Urinary bladder (tissue), 4 donors: ENCODE results near the gene ZBTB46. TPM values are rescaled to one million over a fixed set of nuclear protein-coding genes. Genes with fewer than 3 reads are reported as not detected.
"Not testable (repeated sequence)": the region's sequence is repeated elsewhere in the genome, so short reads cannot be mapped to it uniquely, and the experiment has no call there.

Source experiments
- DNase-seq: peaks from one replicate; pipeline ENCODE4 v3.0.0-alpha.2; 2015; ENCODE audit errors: extremely low spot score
- H3K27ac ChIP-seq: one replicate; pipeline ENCODE4 v1.5.1; 2013; ENCODE audit warnings: low read depth, mild to moderate bottlenecking, moderate library complexity
- H3K36me3 ChIP-seq: one replicate; pipeline ENCODE4 v1.6.1; 2013; ENCODE audit warnings: mild to moderate bottlenecking, moderate library complexity; ENCODE audit not compliant: insufficient read depth
- H3K4me1 ChIP-seq: one replicate; pipeline ENCODE4 v1.6.1; 2013; ENCODE audit warnings: mild to moderate bottlenecking, moderate library complexity; ENCODE audit not compliant: insufficient read depth
- H3K4me3 ChIP-seq: one replicate; pipeline ENCODE4 v1.5.1; 2013; ENCODE audit warnings: low read depth, low read length
- WGBS: extraction: QIAGEN DNeasy Blood & Tissue Kit; methylation state at CpG from one replicate; pipeline ENCODE4 v1.1.7; 2013; 5-methylcytosine and 5-hydroxymethylcytosine counted together
- polyA plus RNA-seq: library from polyadenylated mRNA; stranded (reverse); fragments of 200-250 nt; gene quantifications from one replicate; pipeline ENCODE4 v1.2.3, GENCODE V29; 2013
- total RNA-seq: library from RNA; depleted of rRNA; stranded (reverse); fragments of >200 nt; gene quantifications from one replicate; pipeline ENCODE4 v1.2.3, GENCODE V29; 2014
- donor health status: healthy with polysubstance abuse.
- donor health status: healthy.

The ZBTB46 gene
- total and polyA plus RNA-seq, 2 donors, result 6.7 to 10.6 TPM

DNA sequence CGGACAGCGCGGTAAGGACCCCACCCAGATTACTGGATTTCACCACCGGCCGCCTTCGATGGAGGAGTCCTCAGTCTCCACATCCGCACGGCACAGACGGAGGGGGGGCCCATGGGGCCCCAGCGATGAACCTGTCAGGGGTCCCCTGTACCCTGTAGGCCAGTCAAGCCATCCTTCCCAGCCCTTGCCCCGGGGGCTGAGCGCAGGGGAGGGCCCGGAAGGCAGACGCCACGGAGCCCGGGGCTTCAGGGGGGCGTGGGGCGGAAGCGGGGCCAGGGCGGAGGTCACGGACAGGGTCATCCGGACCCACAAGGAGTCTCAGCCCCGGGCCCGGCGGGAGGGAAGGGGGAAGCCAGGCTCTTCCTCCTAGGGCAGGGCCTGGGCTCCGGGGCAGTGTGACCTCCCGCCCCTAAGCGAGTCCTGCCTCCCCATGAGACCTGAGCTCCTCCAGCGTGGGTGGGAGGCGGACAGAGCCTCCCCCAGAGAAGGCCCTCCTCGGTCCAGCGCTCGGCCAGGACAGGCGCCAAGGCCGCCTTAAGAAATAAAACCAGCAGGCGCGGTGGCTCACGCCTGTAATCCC lies 22.8 kb downstream of the ZBTB46 start:
- Histone ChIP-seq H3K27ac (no peak overlapping the region), H3K36me3 (no peaks in the 10 kb centered on the region), H3K4me3 (no peak overlapping the region), H3K4me1 (no peaks in the 10 kb centered on the region)
- 94% methylated on average over 38 of the region's 38 CpGs for WGBS
- DNase-seq, result no peak

GRCh38 chr20:63807654-63808053 lies 23.4 kb downstream of the ZBTB46 start:
- Histone ChIP-seq H3K4me3 (no peak overlapping the region), H3K4me1 (no peaks in the 10 kb centered on the region), H3K27ac (no peak overlapping the region), H3K36me3 (no peaks in the 10 kb centered on the region)
- 97% methylated on average over 23 of the region's 23 CpGs for WGBS
- DNase-seq, result no peak

DNA sequence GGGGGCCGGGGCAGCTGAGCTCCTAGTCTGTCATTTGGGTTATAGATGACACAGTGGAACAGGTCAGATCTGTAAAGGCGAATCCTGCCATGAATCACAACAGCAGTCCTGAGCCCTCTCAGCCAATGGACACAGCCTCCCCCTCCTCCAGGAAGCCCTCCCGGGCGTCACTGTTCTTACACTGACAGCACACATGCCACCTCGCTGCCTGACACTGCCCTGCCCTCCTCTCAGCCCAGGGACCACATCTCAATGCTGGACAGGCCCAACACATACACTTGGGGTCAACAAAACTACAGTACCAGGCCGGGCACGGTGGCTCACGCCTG lies 26.8 kb downstream of the ZBTB46 start:
- Histone ChIP-seq H3K4me3 (no peak overlapping the region), H3K27ac (no peak overlapping the region), H3K36me3 (no peaks in the 10 kb centered on the region), H3K4me1 (no peaks in the 10 kb centered on the region)
- no peak for DNase-seq
- 92% methylated on average over 8 of the region's 8 CpGs for WGBS

DNA sequence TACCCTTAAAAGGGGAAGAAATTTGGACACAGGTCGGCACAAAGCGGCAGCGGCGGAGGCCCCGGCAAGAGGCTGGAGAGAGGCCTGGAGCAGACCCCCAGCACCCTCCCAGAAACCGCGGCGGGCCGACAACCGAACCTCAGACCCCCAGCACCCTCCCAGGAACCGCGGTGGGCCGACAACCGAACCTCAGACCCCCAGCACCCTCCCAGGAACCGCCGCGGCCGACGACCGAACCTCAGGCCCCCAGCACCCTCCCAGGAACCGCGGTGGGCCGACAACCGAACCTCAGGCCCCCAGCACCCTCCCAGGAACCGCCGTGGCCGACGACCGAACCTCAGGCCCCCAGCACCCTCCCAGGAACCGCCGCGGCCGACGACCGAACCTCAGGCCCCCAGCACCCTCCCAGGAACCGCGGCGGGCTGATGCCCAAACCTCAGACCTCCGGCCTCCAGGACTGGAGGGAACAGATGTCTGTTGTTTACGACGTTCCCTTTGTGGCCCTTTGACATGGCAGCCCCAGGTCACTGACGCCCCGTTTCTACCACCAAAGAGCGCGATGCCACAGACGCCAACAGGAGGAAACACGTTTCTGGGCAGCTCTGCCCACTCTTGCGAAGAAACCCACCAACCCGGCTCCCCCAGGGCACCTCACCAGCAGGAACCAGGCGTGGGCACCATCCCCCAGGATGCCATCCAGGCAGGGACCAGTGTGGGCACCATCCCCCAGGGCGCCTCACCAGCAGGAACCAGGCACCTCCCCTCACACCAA lies 28.4 kb downstream of the ZBTB46 start:
- Histone ChIP-seq H3K36me3 (no peaks in the 10 kb centered on the region), H3K4me3 (no peak overlapping the region), H3K27ac (no peak overlapping the region), H3K4me1 (no peaks in the 10 kb centered on the region)
- 96% methylated on average over 51 of the region's 51 CpGs for WGBS
- DNase-seq, result no peak

GRCh38 chr20:63801174-63801573 lies 29.9 kb downstream of the ZBTB46 start:
- H3K27ac ChIP-seq, DNase-seq, H3K4me1 ChIP-seq, H3K36me3 ChIP-seq, H3K4me3 ChIP-seq: not testable (repeated sequence)
- 97% methylated on average over 2 of the region's 2 CpGs for WGBS

DNA sequence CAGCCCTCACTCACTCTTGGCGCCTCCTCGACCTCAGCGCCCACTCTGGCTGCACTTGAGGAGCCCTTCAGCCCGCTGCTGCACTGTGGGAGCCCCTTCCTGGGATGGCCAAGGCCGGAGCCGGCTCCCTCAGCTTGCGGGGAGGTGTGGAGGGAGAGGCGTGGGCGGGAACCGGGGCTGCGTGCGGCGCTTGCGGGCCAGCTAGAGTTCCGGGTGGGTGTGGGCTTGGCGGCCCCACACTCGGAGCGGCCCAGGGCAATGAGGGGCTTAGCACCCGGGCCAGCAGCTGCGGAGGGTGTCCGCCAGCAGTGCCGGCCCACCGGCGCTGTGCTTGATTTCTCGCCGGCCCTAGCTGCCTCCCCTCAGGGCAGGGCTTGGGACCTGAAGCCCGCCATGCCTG lies 30.7 kb downstream of the ZBTB46 start:
- H3K36me3 ChIP-seq, H3K4me3 ChIP-seq, H3K27ac ChIP-seq, DNase-seq, H3K4me1 ChIP-seq: not testable (repeated sequence)
- WGBS, result 96% methylated on average over 27 of the region's 27 CpGs

- not testable (repeated sequence) for H3K36me3 ChIP-seq, H3K4me1 ChIP-seq, H3K27ac ChIP-seq, DNase-seq, H3K4me3 ChIP-seq
- WGBS, result 67% methylated on average over 5 of the region's 5 CpGs
Measured at GRCh38 chr20:63799127-63799526, 31.9 kb downstream of the ZBTB46 start.

GRCh38 chr20:63797175-63797574 lies 33.9 kb downstream of the ZBTB46 start:
- H3K4me3 ChIP-seq, H3K36me3 ChIP-seq, H3K4me1 ChIP-seq, H3K27ac ChIP-seq, DNase-seq: not testable (repeated sequence)
- 80% methylated on average over 3 of the region's 3 CpGs for WGBS

DNA sequence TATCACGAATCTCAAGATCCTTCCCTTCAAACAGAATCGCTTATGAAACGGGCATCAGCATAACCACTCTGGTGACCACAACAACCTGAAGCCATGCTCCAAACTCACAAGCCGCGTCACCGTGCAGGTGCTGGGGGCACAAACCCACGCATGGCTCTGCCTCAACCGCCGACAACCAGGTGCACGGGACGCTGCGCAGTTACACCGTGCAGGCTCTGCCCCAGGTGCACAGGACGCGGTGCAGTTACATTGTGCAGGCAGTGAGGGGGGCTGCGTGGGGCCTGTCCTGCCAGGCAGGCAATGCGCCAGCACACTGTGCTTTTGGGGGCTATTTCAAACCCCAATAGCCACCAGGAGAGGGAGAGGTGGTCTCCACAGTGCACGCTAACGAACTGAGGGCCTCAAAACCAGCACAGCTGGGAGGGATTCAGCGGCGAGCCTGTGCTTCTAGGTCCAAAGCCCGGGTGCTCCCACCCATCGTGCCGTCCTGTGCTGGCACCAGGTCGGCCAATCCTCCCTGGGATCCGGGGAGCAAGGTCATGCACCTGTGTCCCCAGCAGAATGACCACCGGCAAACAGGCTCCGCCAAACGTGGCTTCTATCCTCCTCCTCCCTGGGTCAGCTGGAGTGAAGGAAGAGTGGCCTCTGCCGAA lies 35.8 kb downstream of the ZBTB46 start:
- Histone ChIP-seq H3K4me3 (no peak overlapping the region), H3K36me3 (no peaks in the 10 kb centered on the region), H3K27ac (no peak overlapping the region), H3K4me1 (no peaks in the 10 kb centered on the region)
- DNase-seq, result no peak
- WGBS, result 95% methylated on average over 30 of the region's 30 CpGs

- Histone ChIP-seq H3K4me1 (no peaks in the 10 kb centered on the region), H3K27ac (no peak overlapping the region), H3K36me3 (no peaks in the 10 kb centered on the region), H3K4me3 (no peak overlapping the region)
- DNase-seq, result no peak
- WGBS, result 96% methylated on average over 14 of the region's 14 CpGs
Measured at GRCh38 chr20:63794614-63795013, 36.5 kb downstream of the ZBTB46 start.

DNA sequence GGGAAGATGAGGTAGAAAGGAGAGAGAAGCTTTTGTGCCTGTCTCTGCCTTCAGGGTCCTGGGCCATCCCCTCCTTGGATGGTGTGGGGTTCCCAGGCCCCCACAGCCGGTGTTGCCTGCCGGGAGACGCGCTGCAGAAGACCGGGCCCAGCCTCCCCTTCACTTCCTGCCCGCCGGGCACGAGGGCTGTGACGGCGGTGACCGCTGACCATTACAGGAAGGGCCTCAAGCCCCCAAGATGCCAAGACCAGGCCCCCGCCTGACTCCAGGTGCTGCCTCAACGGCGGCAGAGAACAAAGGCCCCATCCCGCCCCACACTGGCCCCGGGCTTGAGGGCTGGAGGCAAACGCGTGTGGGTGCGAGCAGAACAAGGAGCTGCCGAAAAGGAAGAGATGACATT lies 38.2 kb downstream of the ZBTB46 start:
- Histone ChIP-seq H3K4me1 (no peaks in the 10 kb centered on the region), H3K4me3 (no peak overlapping the region), H3K36me3 (no peaks in the 10 kb centered on the region), H3K27ac (no peak overlapping the region)
- DNase-seq, result no peak
- 77% methylated on average over 20 of the region's 20 CpGs for WGBS

GRCh38 chr20:63791497-63792156 lies 39.4 kb downstream of the ZBTB46 start:
- Histone ChIP-seq H3K4me1 (no peaks in the 10 kb centered on the region), H3K4me3 (no peak overlapping the region), H3K36me3 (no peaks in the 10 kb centered on the region), H3K27ac (no peak overlapping the region)
- 60% methylated on average over 23 of the region's 23 CpGs for WGBS
- no peak for DNase-seq

DNA sequence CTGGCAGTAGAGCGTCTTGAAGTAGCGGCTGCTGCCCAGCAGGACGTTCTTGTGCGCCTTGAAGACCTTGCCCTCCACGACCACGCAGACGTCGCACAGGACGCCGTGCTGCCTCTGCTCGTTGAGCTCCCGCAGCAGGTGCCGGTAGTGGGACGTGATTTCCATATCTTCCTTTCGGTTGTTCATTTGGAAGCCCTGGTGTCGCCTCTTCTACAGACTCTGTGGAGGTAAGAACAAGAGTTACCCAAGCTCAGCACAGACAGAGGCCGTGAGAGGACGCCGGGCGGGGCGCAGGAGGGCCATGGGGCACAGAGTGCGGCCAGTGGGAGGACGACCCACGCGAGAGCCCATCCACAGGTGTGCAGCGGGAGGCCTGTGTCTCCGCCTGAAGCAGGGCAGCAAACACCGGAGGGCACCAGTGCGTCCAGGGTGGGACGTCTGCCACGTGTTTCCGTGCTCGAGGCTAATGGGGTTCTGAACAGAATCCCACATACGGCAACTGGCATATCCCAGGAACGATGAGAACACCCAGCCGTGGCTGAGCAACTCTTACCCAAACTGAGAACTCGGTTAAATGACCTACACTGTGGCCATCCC lies 40.4 kb downstream of the ZBTB46 start:
- no peak overlapping the region for H3K27ac ChIP-seq
- no peak overlapping the region for H3K4me3 ChIP-seq
- no peaks in the 10 kb centered on the region for H3K36me3 ChIP-seq
- WGBS, result 94% methylated on average over 37 of the region's 37 CpGs
- no peaks in the 10 kb centered on the region for H3K4me1 ChIP-seq
- DNase-seq, result no peak
